ENCODE results near the gene PROKR2.

Gene PROKR2

DNA sequence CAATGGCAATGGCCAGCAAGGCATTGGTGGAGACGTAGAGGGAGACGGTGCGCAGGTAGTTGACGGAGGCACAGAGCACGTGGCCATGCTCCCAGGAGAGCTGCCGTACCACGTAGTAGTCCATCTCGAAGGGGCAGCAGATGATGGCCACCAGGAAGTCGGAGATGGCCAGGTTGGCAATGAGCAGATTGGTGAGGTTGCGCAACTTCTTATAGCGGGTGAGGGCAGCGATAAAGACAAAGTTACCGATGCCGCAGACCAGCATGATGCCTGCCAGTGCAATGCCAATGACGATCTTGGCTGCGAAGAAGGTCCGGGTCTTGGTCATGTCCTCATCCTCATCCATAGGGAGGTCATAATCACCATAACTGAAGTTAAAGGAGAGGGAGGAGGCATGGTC lies 2.8 kb downstream of the PROKR2 start:
- Histone ChIP-seq H3K27me3 (ENCODE audit: insufficient read depth, poor library complexity, severe bottlenecking) (peaks cover 32% of the 10 kb centered on the region), H3K4me3 (replicated peaks; ENCODE audit: insufficient read depth, low read length) (no peak overlapping the region), H3K27ac (replicated peaks) (no peak overlapping the region)
- TF ChIP-seq, protein P1, sequence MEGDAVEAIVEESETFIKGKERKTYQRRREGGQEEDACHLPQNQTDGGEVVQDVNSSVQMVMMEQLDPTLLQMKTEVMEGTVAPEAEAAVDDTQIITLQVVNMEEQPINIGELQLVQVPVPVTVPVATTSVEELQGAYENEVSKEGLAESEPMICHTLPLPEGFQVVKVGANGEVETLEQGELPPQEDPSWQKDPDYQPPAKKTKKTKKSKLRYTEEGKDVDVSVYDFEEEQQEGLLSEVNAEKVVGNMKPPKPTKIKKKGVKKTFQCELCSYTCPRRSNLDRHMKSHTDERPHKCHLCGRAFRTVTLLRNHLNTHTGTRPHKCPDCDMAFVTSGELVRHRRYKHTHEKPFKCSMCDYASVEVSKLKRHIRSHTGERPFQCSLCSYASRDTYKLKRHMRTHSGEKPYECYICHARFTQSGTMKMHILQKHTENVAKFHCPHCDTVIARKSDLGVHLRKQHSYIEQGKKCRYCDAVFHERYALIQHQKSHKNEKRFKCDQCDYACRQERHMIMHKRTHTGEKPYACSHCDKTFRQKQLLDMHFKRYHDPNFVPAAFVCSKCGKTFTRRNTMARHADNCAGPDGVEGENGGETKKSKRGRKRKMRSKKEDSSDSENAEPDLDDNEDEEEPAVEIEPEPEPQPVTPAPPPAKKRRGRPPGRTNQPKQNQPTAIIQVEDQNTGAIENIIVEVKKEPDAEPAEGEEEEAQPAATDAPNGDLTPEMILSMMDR (IDR thresholded peaks at IDR 0.05; ENCODE audit: insufficient read depth, low read length) = no peak
- TF ChIP-seq GABPA (IDR thresholded peaks at IDR 0.05; ENCODE audit: low read depth) = no peak
- no peak for TF ChIP-seq POLR2AphosphoS5 (IDR thresholded peaks at IDR 0.05; ENCODE audit: low read depth)
- no peak for TF ChIP-seq SPI1 (IDR thresholded peaks at IDR 0.05; ENCODE audit: borderline replicate concordance, low read depth)
- TF ChIP-seq, protein P2, sequence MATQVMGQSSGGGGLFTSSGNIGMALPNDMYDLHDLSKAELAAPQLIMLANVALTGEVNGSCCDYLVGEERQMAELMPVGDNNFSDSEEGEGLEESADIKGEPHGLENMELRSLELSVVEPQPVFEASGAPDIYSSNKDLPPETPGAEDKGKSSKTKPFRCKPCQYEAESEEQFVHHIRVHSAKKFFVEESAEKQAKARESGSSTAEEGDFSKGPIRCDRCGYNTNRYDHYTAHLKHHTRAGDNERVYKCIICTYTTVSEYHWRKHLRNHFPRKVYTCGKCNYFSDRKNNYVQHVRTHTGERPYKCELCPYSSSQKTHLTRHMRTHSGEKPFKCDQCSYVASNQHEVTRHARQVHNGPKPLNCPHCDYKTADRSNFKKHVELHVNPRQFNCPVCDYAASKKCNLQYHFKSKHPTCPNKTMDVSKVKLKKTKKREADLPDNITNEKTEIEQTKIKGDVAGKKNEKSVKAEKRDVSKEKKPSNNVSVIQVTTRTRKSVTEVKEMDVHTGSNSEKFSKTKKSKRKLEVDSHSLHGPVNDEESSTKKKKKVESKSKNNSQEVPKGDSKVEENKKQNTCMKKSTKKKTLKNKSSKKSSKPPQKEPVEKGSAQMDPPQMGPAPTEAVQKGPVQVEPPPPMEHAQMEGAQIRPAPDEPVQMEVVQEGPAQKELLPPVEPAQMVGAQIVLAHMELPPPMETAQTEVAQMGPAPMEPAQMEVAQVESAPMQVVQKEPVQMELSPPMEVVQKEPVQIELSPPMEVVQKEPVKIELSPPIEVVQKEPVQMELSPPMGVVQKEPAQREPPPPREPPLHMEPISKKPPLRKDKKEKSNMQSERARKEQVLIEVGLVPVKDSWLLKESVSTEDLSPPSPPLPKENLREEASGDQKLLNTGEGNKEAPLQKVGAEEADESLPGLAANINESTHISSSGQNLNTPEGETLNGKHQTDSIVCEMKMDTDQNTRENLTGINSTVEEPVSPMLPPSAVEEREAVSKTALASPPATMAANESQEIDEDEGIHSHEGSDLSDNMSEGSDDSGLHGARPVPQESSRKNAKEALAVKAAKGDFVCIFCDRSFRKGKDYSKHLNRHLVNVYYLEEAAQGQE (IDR thresholded peaks at IDR 0.05; ENCODE audit: insufficient replicate concordance, low read depth) = no peak
- no peak for DNase-seq (ENCODE audit: low read depth in 1 of 2, low spot score in 1 of 2)

DNA sequence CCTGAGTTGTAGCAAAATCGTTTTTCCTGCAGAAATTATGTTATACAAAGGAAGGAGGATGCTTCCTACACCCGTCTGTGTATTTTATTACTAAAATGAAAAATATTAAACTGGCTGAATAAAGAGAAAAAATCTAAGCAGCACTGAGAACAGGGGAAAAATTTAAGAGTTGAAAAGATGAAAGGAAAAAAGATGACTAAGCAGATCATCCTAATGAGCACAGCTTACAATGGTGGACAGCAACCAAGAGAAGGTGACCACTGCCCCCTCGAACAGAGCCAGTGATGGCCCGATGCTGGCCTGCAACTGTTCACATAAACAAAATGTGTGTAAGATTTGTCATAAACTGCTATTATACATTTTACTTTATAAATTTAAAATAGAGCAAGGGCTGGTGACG lies 4.2 kb downstream of the PROKR2 start:
- Histone ChIP-seq H3K4me3 (replicated peaks; ENCODE audit: insufficient read depth, low read length) (no peak overlapping the region), H3K27ac (replicated peaks) (no peak overlapping the region), H3K27me3 (ENCODE audit: insufficient read depth, poor library complexity, severe bottlenecking) (peaks cover 24% of the 10 kb centered on the region)
- DNase-seq (ENCODE audit: low read depth in 1 of 2, low spot score in 1 of 2) = no peak
- no peak for TF ChIP-seq SPI1 (IDR thresholded peaks at IDR 0.05; ENCODE audit: borderline replicate concordance, low read depth)

DNA sequence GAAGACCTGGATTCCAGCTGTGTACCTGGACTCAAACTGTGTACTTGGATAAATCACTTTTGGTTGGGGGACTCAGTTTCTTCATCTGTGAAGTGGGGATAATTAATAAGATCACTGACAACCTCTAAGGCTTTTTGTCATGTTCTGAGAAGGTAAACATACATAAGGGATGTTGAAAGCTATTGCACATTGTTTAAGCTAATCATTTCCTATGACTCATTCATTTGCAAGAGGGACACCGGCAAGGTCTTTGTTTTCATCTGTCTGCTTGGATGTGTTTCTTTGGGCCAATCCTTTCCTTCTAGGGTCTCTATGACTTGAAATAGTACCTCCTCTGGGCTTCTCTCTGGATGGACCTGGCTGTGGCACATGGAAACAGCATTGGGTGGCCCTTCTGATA lies 6.8 kb downstream of the PROKR2 start:
- no peak for DNase-seq (ENCODE audit: low read depth in 1 of 2, low spot score in 1 of 2)
- TF ChIP-seq, protein P2 (IDR thresholded peaks at IDR 0.05; ENCODE audit: insufficient replicate concordance, low read depth) = no peak
- TF ChIP-seq SPI1 (IDR thresholded peaks at IDR 0.05; ENCODE audit: borderline replicate concordance, low read depth) = no peak
- TF ChIP-seq, protein P1 (IDR thresholded peaks at IDR 0.05; ENCODE audit: insufficient read depth, low read length) = no peak
- TF ChIP-seq POLR2AphosphoS5 (IDR thresholded peaks at IDR 0.05; ENCODE audit: low read depth) = no peak
- no peak for TF ChIP-seq GABPA (IDR thresholded peaks at IDR 0.05; ENCODE audit: low read depth)
- Histone ChIP-seq H3K27ac (replicated peaks) (no peak overlapping the region), H3K27me3 (ENCODE audit: insufficient read depth, poor library complexity, severe bottlenecking) (peaks cover 2% of the 10 kb centered on the region), H3K4me3 (replicated peaks; ENCODE audit: insufficient read depth, low read length) (no peak overlapping the region)

DNA sequence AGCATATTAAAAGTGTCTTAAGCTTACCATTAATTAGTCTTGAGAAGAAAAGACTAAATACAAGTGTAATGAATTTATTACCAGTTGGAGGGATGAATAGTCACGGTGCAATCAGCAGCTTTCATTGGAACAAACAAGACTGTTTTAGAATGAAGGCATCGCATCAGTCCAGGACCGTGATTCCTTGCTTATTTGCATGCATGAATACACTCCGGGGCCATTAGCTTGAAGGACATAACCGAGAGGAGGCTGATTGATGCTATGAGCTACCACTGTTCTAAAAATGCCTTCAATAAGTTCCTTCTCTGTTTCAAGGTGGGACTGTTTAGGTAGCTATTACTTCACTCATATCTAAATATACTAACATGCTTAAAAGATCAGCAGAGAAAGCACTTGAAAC lies 17.9 kb downstream of the PROKR2 start:
- H3K27ac ChIP-seq (replicated peaks) = no peak overlapping the region
- TF ChIP-seq SPI1 (IDR thresholded peaks at IDR 0.05; ENCODE audit: borderline replicate concordance, low read depth) = no peak
- TF ChIP-seq, protein P2 (IDR thresholded peaks at IDR 0.05; ENCODE audit: insufficient replicate concordance, low read depth) = no peak
- no peak for TF ChIP-seq GABPA (IDR thresholded peaks at IDR 0.05; ENCODE audit: low read depth)
- TF ChIP-seq, protein P1 (IDR thresholded peaks at IDR 0.05; ENCODE audit: insufficient read depth, low read length) = no peak
- no peak for TF ChIP-seq POLR2AphosphoS5 (IDR thresholded peaks at IDR 0.05; ENCODE audit: low read depth)
- H3K4me3 ChIP-seq (replicated peaks; ENCODE audit: insufficient read depth, low read length) = no peak overlapping the region
- H3K27me3 ChIP-seq (ENCODE audit: insufficient read depth, poor library complexity, severe bottlenecking) = peaks cover 7% of the 10 kb centered on the region
- DNase-seq (ENCODE audit: low read depth in 1 of 2, low spot score in 1 of 2) = no peak
